Kidney epithelial cell (primary cell): ENCODE measurements around the gene NUBP2. TPM values are rescaled to one million over a fixed set of nuclear protein-coding genes. Genes with fewer than 3 reads are reported as not detected.

Source experiments
- DNase-seq: peaks from one replicate; pipeline ENCODE4 v3.0.0-alpha.2; 2010; ENCODE audit warnings: low read depth
- H3K27me3 ChIP-seq: 2 replicates; pipeline ENCODE4 v1.6.0; 2011; ENCODE audit warnings: low read length; ENCODE audit not compliant: control insufficient read depth, insufficient read depth
- H3K36me3 ChIP-seq: 2 replicates; pipeline ENCODE4 v1.5.1; 2011; ENCODE audit warnings: low read length; ENCODE audit not compliant: control insufficient read depth, insufficient read depth
- H3K4me3 ChIP-seq: 2 replicates; pipeline ENCODE4 v1.5.1; 2011; ENCODE audit warnings: low read depth, mild to moderate bottlenecking, control low read depth, low read length
- CTCF ChIP-seq: IDR thresholded peaks from 2 replicates; pipeline ENCODE4 v1.5.1; 2011; ENCODE audit warnings: mild to moderate bottlenecking, moderate library complexity, low read length, control low read depth, inconsistent platforms; ENCODE audit not compliant: insufficient read depth, poor library complexity, severe bottlenecking
- total RNA-seq: library from RNA; depleted of rRNA; stranded (reverse); fragments of >200 nt; gene quantifications from 2 replicates; pipeline ENCODE4 v1.2.3, GENCODE V29; 2015

NUBP2 gene
- total RNA-seq, 1 donor from 2014 or later: 187 TPM

GRCh38 chr16:1766231-1766630 lies 16.5 kb upstream of the NUBP2 start:
- TF ChIP-seq CTCF: no peak
- peaks cover 2% of the 10 kb centered on the region for H3K36me3 ChIP-seq
- no peak overlapping the region for H3K4me3 ChIP-seq
- no peak for DNase-seq
- H3K27me3 ChIP-seq: no peaks in the 10 kb centered on the region

GRCh38 chr16:1766701-1767100 lies 16.1 kb upstream of the NUBP2 start:
- Histone ChIP-seq H3K27me3 (no peaks in the 10 kb centered on the region), H3K4me3 (no peak overlapping the region), H3K36me3 (peaks cover 2% of the 10 kb centered on the region)
- no peak for TF ChIP-seq CTCF
- DNase-seq: no peak

- no peaks in the 10 kb centered on the region for H3K27me3 ChIP-seq
- TF ChIP-seq CTCF: no peak
- no peak for DNase-seq
- H3K4me3 ChIP-seq: no peak overlapping the region
- H3K36me3 ChIP-seq: peaks cover 2% of the 10 kb centered on the region
Observed at GRCh38 chr16:1767116-1767994, 15.4 kb upstream of the NUBP2 start.

GRCh38 chr16:1768061-1768766 lies 14.5 kb upstream of the NUBP2 start:
- no peak overlapping the region for H3K4me3 ChIP-seq
- no peak for TF ChIP-seq CTCF
- DNase-seq: no peak
- H3K36me3 ChIP-seq: peaks cover 2% of the 10 kb centered on the region
- H3K27me3 ChIP-seq: no peaks in the 10 kb centered on the region

- DNase-seq: no peak
- peaks cover 2% of the 10 kb centered on the region for H3K36me3 ChIP-seq
- H3K4me3 ChIP-seq: no peak overlapping the region
- no peaks in the 10 kb centered on the region for H3K27me3 ChIP-seq
- TF ChIP-seq CTCF: no peak
Observed at GRCh38 chr16:1768767-1769401, 13.9 kb upstream of the NUBP2 start.
